K562 (cell line): ENCODE results near the gene BIRC5. TPM values are rescaled to one million over a fixed set of nuclear protein-coding genes. Genes with fewer than 3 reads are reported as not detected.
A peak's percentile ranks its signal among the peaks of the same experiment; 100 is the strongest.

Source experiments
- ATF1 ChIP-seq, 2 experiments: fragments of 450-650 bp in 1 of 2; IDR thresholded peaks; 2 replicates each; pipeline ENCODE4 v1.6.1; 2016; ENCODE audit warnings: missing compliant biosample characterization in 1 of 2, missing genetic modification characterization in 1 of 2
- BRD9 ChIP-seq: fragments of 450-650 bp; IDR thresholded peaks from 2 replicates; pipeline ENCODE4 v1.6.1; 2018; ENCODE audit warnings: low read depth; ENCODE audit not compliant: partially characterized antibody
- CC2D1A ChIP-seq: fragments of 450-650 bp; IDR thresholded peaks from 2 replicates; pipeline ENCODE4 v1.6.1; 2017; ENCODE audit warnings: mild to moderate bottlenecking
- ELF4 ChIP-seq: fragments of 450-650 bp; formaldehyde crosslinking; IDR thresholded peaks from 2 replicates; pipeline ENCODE4 v1.4.0; 2022; ENCODE audit warnings: missing genetic modification characterization
- ETS2 ChIP-seq: IDR thresholded peaks from 2 replicates; pipeline ENCODE4 v1.6.1; 2016; ENCODE audit warnings: borderline replicate concordance, missing genetic modification characterization, mild to moderate bottlenecking, moderate library complexity, missing compliant biosample characterization; ENCODE audit not compliant: poor library complexity, severe bottlenecking
- GATA2 ChIP-seq: sonication (generic); formaldehyde crosslinking; IDR thresholded peaks from 2 replicates; pipeline ENCODE4 v1.4.0; 2020; ENCODE audit warnings: mild to moderate bottlenecking, missing genetic modification reagents
- JUND ChIP-seq, 2 experiments: IDR thresholded peaks; 2 replicates in 1 of 2; 3 replicates in 1 of 2; pipeline ENCODE4 v1.6.1; 2011; ENCODE audit warnings: borderline replicate concordance in 2 of 2, low read depth in 2 of 2, low read length in 2 of 2, improper control_type of control experiment in 1 of 2, missing biosample characterization in 1 of 2, missing genetic modification characterization in 1 of 2, missing genetic modification reagents in 1 of 2
- KDM1A ChIP-seq, 2 experiments: fragments of 450-650 bp; IDR thresholded peaks; 2 replicates each; pipeline ENCODE4 v1.6.1; 2016; ENCODE audit warnings: mild to moderate bottlenecking in 2 of 2
- POLR2B ChIP-seq: fragments of 450-650 bp; IDR thresholded peaks from 2 replicates; pipeline ENCODE4 v1.6.1; 2018; ENCODE audit warnings: low read depth; ENCODE audit not compliant: partially characterized antibody
- PRPF4 ChIP-seq: fragments of 200-400 bp; formaldehyde crosslinking; IDR thresholded peaks from one replicate; pipeline ENCODE4 v1.6.1; 2017; ENCODE audit warnings: low read length, low read depth, mild to moderate bottlenecking; ENCODE audit not compliant: insufficient read depth, poor library complexity, severe bottlenecking
- PTBP1 ChIP-seq: fragments of 200-400 bp; formaldehyde crosslinking; IDR thresholded peaks from 2 replicates; pipeline ENCODE4 v1.6.1; 2017; ENCODE audit warnings: low read depth, low read length
- RCOR1 ChIP-seq, 2 experiments: IDR thresholded peaks; 2 replicates each; pipeline ENCODE4 v1.6.1; 2012; ENCODE audit warnings: low read depth in 2 of 2, low read length in 2 of 2, borderline replicate concordance in 1 of 2, improper control_type of control experiment in 1 of 2
- SMARCA4 ChIP-seq: fragments of 450-650 bp; IDR thresholded peaks from 2 replicates; pipeline ENCODE4 v1.6.1; 2016
- ZNF140 ChIP-seq: fragments of 250-450 bp; sonication (Bioruptor Pico); IDR thresholded peaks from 2 replicates; pipeline ENCODE4 v1.8.0; 2021; ENCODE audit warnings: moderate library complexity, mild to moderate bottlenecking, inconsistent platforms
- ZNF75A ChIP-seq: fragments of 450-650 bp; formaldehyde crosslinking; IDR thresholded peaks from 2 replicates; pipeline ENCODE4 v1.4.0; 2020; ENCODE audit warnings: mild to moderate bottlenecking
- polyA plus RNA-seq, 8 experiments: library from polyadenylated mRNA; depleted of rRNA in 4 of 8; stranded (reverse) in 5 of 8; unstranded in 3 of 8; fragments of >200 nt; fragmentation: Nextera tagmentation in 2 of 8; fragmentation: Illumina TruSeq in 1 of 8; extraction: Ambion mirVana in 2 of 8; extraction: Trizol in 1 of 8; gene quantifications; 2 replicates each; pipeline versions ENCODE4 v1.2.1 to v1.2.3, GENCODE V29; 2011 to 2014; ENCODE audit warnings: inconsistent platforms in 1 of 8, missing spikeins in 1 of 8
- total RNA-seq, 7 experiments: library from RNA; depleted of rRNA in 6 of 7; stranded (reverse); fragments of >200 nt in 6 of 7; fragmentation: Illumina TruSeq in 2 of 7; extraction: Trizol in 2 of 7; gene quantifications; 2 replicates each; pipeline versions ENCODE4 v1.2.1 to v1.2.3, GENCODE V29; 2011 to 2021; ENCODE audit warnings: low replicate concordance in 1 of 7
- TF ChIP-seq, protein P1 (sequence below): sonication (generic); formaldehyde crosslinking; IDR thresholded peaks from 2 replicates; pipeline ENCODE4 v1.8.0; 2023; ENCODE audit warnings: missing genetic modification reagents, mild to moderate bottlenecking, borderline replicate concordance
- TF ChIP-seq, protein P2 (sequence below): fragments of 250-450 bp; sonication (Bioruptor Pico); IDR thresholded peaks from 2 replicates; pipeline ENCODE4 v1.4.0; 2020; ENCODE audit warnings: mild to moderate bottlenecking, moderate library complexity, borderline replicate concordance
- TF ChIP-seq, protein P3 (sequence below): IDR thresholded peaks from 2 replicates; pipeline ENCODE4 v1.6.1; 2012; ENCODE audit warnings: low read depth, low read length, improper control_type of control experiment, borderline replicate concordance

BIRC5 gene
- total and polyA plus RNA-seq, 9 of the 15 experiments (the other 6 are each of a cell fraction or from before 2014, with no cell fraction given), result 64.4 to 140 (median 101) TPM

DNA sequence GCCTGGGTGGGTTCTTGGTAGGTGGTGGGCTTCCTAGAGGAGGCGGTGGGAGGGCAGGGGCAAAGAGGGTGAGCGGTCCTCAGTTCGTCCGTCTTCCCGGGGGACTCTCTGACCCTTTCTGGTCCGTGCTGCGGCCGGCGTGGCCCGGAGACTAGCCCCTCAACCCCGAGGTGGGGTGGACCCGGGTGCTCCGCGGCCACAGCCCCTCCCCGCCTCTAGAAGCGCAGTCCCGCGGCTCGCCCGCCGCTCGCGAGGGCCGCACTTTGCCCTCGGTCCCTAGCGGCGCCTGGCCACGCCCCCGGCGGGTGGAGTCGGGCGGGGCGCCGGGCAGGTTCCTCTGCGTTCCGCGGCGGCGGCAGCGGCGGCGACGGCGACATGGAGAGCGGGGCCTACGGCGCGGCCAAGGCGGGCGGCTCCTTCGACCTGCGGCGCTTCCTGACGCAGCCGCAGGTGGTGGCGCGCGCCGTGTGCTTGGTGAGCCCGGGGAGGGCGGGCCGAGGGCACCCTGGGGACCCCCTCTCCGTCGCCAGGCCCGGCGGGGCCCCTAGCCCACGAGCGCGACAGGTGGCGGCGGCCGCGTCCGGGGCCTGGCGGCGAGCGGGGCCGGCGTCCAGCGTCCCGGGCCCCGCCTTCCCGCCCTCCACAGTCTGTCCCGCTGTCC, 45.7 kb upstream of the BIRC5 start, which contains the start of gene SYNGR2 (continued):
- TF ChIP-seq, protein P1, sequence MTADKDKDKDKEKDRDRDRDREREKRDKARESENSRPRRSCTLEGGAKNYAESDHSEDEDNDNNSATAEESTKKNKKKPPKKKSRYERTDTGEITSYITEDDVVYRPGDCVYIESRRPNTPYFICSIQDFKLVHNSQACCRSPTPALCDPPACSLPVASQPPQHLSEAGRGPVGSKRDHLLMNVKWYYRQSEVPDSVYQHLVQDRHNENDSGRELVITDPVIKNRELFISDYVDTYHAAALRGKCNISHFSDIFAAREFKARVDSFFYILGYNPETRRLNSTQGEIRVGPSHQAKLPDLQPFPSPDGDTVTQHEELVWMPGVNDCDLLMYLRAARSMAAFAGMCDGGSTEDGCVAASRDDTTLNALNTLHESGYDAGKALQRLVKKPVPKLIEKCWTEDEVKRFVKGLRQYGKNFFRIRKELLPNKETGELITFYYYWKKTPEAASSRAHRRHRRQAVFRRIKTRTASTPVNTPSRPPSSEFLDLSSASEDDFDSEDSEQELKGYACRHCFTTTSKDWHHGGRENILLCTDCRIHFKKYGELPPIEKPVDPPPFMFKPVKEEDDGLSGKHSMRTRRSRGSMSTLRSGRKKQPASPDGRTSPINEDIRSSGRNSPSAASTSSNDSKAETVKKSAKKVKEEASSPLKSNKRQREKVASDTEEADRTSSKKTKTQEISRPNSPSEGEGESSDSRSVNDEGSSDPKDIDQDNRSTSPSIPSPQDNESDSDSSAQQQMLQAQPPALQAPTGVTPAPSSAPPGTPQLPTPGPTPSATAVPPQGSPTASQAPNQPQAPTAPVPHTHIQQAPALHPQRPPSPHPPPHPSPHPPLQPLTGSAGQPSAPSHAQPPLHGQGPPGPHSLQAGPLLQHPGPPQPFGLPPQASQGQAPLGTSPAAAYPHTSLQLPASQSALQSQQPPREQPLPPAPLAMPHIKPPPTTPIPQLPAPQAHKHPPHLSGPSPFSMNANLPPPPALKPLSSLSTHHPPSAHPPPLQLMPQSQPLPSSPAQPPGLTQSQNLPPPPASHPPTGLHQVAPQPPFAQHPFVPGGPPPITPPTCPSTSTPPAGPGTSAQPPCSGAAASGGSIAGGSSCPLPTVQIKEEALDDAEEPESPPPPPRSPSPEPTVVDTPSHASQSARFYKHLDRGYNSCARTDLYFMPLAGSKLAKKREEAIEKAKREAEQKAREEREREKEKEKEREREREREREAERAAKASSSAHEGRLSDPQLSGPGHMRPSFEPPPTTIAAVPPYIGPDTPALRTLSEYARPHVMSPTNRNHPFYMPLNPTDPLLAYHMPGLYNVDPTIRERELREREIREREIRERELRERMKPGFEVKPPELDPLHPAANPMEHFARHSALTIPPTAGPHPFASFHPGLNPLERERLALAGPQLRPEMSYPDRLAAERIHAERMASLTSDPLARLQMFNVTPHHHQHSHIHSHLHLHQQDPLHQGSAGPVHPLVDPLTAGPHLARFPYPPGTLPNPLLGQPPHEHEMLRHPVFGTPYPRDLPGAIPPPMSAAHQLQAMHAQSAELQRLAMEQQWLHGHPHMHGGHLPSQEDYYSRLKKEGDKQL (CRISPR knock-in tag), result no peak
- TF ChIP-seq ETS2, result no peak
- TF ChIP-seq, protein P2, sequence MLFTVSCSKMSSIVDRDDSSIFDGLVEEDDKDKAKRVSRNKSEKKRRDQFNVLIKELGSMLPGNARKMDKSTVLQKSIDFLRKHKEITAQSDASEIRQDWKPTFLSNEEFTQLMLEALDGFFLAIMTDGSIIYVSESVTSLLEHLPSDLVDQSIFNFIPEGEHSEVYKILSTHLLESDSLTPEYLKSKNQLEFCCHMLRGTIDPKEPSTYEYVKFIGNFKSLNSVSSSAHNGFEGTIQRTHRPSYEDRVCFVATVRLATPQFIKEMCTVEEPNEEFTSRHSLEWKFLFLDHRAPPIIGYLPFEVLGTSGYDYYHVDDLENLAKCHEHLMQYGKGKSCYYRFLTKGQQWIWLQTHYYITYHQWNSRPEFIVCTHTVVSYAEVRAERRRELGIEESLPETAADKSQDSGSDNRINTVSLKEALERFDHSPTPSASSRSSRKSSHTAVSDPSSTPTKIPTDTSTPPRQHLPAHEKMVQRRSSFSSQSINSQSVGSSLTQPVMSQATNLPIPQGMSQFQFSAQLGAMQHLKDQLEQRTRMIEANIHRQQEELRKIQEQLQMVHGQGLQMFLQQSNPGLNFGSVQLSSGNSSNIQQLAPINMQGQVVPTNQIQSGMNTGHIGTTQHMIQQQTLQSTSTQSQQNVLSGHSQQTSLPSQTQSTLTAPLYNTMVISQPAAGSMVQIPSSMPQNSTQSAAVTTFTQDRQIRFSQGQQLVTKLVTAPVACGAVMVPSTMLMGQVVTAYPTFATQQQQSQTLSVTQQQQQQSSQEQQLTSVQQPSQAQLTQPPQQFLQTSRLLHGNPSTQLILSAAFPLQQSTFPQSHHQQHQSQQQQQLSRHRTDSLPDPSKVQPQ (CRISPR knock-in tag), result no peak
- TF ChIP-seq POLR2B, result no peak
- TF ChIP-seq GATA2 (CRISPR knock-in tag), result no peak
- no peak for TF ChIP-seq BRD9
- no peak for TF ChIP-seq JUND (IDR thresholded peaks at IDR 0.05; ENCODE audit: borderline replicate concordance, low read depth, low read length)
- TF ChIP-seq JUND (tag; IDR thresholded peaks at IDR 0.05; ENCODE audit: borderline replicate concordance, low read depth, low read length), result no peak; the same call in 2 of the 3 replicates
- TF ChIP-seq ATF1 (CRISPR knock-in tag; IDR thresholded peaks at IDR 0.05), result no peak
- peak; percentile 38; the same call in 1 of the 2 replicates for TF ChIP-seq ATF1 (tag; IDR thresholded peaks at IDR 0.05)
- TF ChIP-seq, protein P3, sequence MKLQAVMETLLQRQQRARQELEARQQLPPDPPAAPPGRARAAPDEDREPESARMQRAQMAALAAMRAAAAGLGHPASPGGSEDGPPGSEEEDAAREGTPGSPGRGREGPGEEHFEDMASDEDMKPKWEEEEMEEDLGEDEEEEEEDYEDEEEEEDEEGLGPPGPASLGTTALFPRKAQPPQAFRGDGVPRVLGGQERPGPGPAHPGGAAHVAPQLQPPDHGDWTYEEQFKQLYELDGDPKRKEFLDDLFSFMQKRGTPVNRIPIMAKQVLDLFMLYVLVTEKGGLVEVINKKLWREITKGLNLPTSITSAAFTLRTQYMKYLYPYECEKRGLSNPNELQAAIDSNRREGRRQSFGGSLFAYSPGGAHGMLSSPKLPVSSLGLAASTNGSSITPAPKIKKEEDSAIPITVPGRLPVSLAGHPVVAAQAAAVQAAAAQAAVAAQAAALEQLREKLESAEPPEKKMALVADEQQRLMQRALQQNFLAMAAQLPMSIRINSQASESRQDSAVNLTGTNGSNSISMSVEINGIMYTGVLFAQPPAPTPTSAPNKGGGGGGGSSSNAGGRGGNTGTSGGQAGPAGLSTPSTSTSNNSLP, result no peak
- no peak for TF ChIP-seq ZNF140 (CRISPR knock-in tag)
- TF ChIP-seq RCOR1 (IDR thresholded peaks at IDR 0.05; ENCODE audit: borderline replicate concordance in 1 of 2, low read depth in 2 of 2, low read length in 2 of 2), result peak in 1 of 2 experiments; percentile 20; a peak in 1 of 4 replicates
- no peak for TF ChIP-seq PRPF4
- no peak for TF ChIP-seq KDM1A (IDR thresholded peaks at IDR 0.05)
- no peak for TF ChIP-seq SMARCA4
- TF ChIP-seq ELF4, result no peak
- TF ChIP-seq CC2D1A, result no peak
- TF ChIP-seq ZNF75A, result no peak
- TF ChIP-seq PTBP1, result no peak
